GM12878 (cell line): ENCODE measurements around the gene DYRK1B. TPM values are rescaled to one million over a fixed set of nuclear protein-coding genes. Genes with fewer than 3 reads are reported as not detected.

Experiments used
- ATAC-seq: fragments of 200-7000 bp; cut with Tn5 transposase; 3 replicates; pipeline ENCODE4 v1.9.1; 2020; ENCODE audit warnings: mild to moderate bottlenecking, moderate library complexity
- BruUV-seq: library from RNA; stranded (reverse); fragments of 400-500 nt; replicated peaks from 2 replicates; lab custom pipeline; 2021; lab: Mats Ljungman, UMichigan
- CTCF ChIA-PET: fragments of 300-600 bp; sonication (Branson Sonifier 250); formaldehyde crosslinking; extraction: SDS; loops from one replicate; lab custom pipeline; 2021; ENCODE audit warnings: inconsistent platforms; lab: Yijun Ruan, JAX
- POLR2A ChIA-PET: fragments of 350-600 bp; formaldehyde crosslinking; extraction: SDS; loops from one replicate; lab custom pipeline; 2021; ENCODE audit warnings: inconsistent platforms; lab: Charles Lee
- RAD21 ChIA-PET: fragments of 300-600 bp; sonication (Branson Sonifier 250); formaldehyde crosslinking; loops from one replicate; lab custom pipeline; 2023; ENCODE audit warnings: antibody characterized with exemption; ENCODE audit not compliant: unreplicated experiment; lab: Charles Lee
- SMC1A ChIA-PET: fragments of 300-600 bp; sonication (Branson Sonifier 250); formaldehyde crosslinking; loops from one replicate; lab custom pipeline; 2023; ENCODE audit not compliant: unreplicated experiment, uncharacterized antibody; lab: Charles Lee
- DNase-seq: peaks from one replicate; pipeline ENCODE4 v3.0.0-alpha.2; 2011; ENCODE audit warnings: low read depth, low spot score
- FAIRE-seq: peaks from 3 replicates; lab custom pipeline; 2011; peaks lifted over from hg19 to GRCh38; lab: Jason Lieb, UNC
- H2AFZ ChIP-seq: 2 replicates; pipeline ENCODE4 v1.6.0; 2011; ENCODE audit warnings: low read depth, low read length, control low read depth; ENCODE audit not compliant: control insufficient read depth
- H3K27ac ChIP-seq: 2 replicates; pipeline ENCODE4 v1.5.1; 2011; ENCODE audit warnings: control low read depth; ENCODE audit not compliant: control insufficient read depth, insufficient read depth
- H3K27me3 ChIP-seq, 2 experiments: replicated peaks in 1 of 2; 2 replicates each; pipeline versions ENCODE4 v1.6.0 to v1.6.1; 2011; ENCODE audit warnings: low read length in 1 of 2; ENCODE audit not compliant: control insufficient read depth in 2 of 2, insufficient read depth in 2 of 2
- H3K36me3 ChIP-seq, 2 experiments: 2 replicates each; pipeline ENCODE4 v1.5.1; 2011; ENCODE audit warnings: low read length in 1 of 2; ENCODE audit not compliant: control insufficient read depth in 2 of 2, insufficient read depth in 2 of 2
- H3K4me1 ChIP-seq: 2 replicates; pipeline ENCODE4 v1.6.1; 2011; ENCODE audit warnings: mild to moderate bottlenecking, low read length, moderate library complexity, mixed read lengths; ENCODE audit not compliant: control insufficient read depth, insufficient read depth
- H3K4me2 ChIP-seq: 2 replicates; pipeline ENCODE4 v1.6.0; 2011; ENCODE audit warnings: control low read depth; ENCODE audit not compliant: control insufficient read depth, insufficient read depth
- H3K4me3 ChIP-seq: fragments of 200-600 bp; sonication (generic); 2 replicates; pipeline ENCODE4 v1.5.1; 2016
- H3K79me2 ChIP-seq: 2 replicates; pipeline ENCODE4 v1.6.0; 2011; ENCODE audit warnings: low read length; ENCODE audit not compliant: control insufficient read depth, insufficient read depth
- H3K9ac ChIP-seq: 2 replicates; pipeline ENCODE4 v1.8.0; 2011; ENCODE audit warnings: low read length, control low read depth, mixed read lengths; ENCODE audit not compliant: control insufficient read depth, insufficient read depth
- H3K9me3 ChIP-seq: replicated peaks from 3 replicates; pipeline ENCODE4 v1.5.1; 2011; ENCODE audit warnings: mild to moderate bottlenecking, low read length; ENCODE audit not compliant: control insufficient read depth, insufficient read depth
- H4K20me1 ChIP-seq: 2 replicates; pipeline ENCODE4 v1.6.0; 2011; ENCODE audit not compliant: control insufficient read depth, insufficient read depth
- CEBPB ChIP-seq, 2 experiments: fragments of 150-350 bp in 1 of 2; IDR thresholded peaks; 2 replicates each; pipeline ENCODE4 v1.6.1; 2012 to 2014; ENCODE audit warnings: low read depth in 2 of 2, low read length in 2 of 2, borderline replicate concordance in 1 of 2, inconsistent platforms in 1 of 2
- JUNB ChIP-seq: IDR thresholded peaks from 2 replicates; pipeline ENCODE4 v1.6.1; 2016; ENCODE audit warnings: antibody characterized with exemption, mild to moderate bottlenecking
- STAT1 ChIP-seq: fragments of 450-650 bp; conservative IDR thresholded peaks from 2 replicates; pipeline ENCODE4 v1.6.1; 2014; ENCODE audit warnings: antibody characterized with exemption, mild to moderate bottlenecking
- YBX1 ChIP-seq: fragments of 450-650 bp; IDR thresholded peaks from 2 replicates; pipeline ENCODE4 v1.6.1; 2016; ENCODE audit warnings: antibody characterized with exemption
- ZNF384 ChIP-seq: IDR thresholded peaks from 2 replicates; pipeline ENCODE4 v1.6.1; 2012; ENCODE audit warnings: low read depth, mild to moderate bottlenecking, low read length, improper control_type of control experiment, borderline replicate concordance
- WGBS: methylation state at CpG from one replicate; pipeline ENCODE4 v1.1.6; 2016; ENCODE audit warnings: low lambda C conversion rate; ENCODE audit not compliant: insufficient replicate concordance, insufficient coverage; ENCODE audit errors: missing lambda C conversion rate; 5-methylcytosine and 5-hydroxymethylcytosine counted together
- in situ Hi-C: fragments of 300-500 bp; cut with MboI; formaldehyde crosslinking; loops from 9 replicates; pipeline ENCODE4 v1.14.3; 2018; ENCODE audit warnings: mixed read lengths
- intact Hi-C: fragments of 100-400 bp; cut with micrococcal nuclease; formaldehyde crosslinking; loops from one replicate; pipeline ENCODE4 v1.14.2; 2022; ENCODE audit not compliant: unreplicated experiment
- polyA plus RNA-seq, 11 experiments: library from polyadenylated mRNA; depleted of rRNA in 4 of 11; unstranded in 6 of 11; stranded (reverse) in 5 of 11; fragments of >200 nt; fragmentation: Nextera tagmentation in 4 of 11; fragmentation: Illumina TruSeq in 1 of 11; extraction: Ambion mirVana in 4 of 11; extraction: Trizol in 1 of 11; gene quantifications; 1 replicate in 1 of 11; 2 replicates in 10 of 11; pipeline versions ENCODE4 v1.2.1 to v1.2.3, GENCODE V29; 2011 to 2016; ENCODE audit warnings: inconsistent platforms in 2 of 11, missing spikeins in 2 of 11, low read depth in 1 of 11
- total RNA-seq, 4 experiments: library from RNA; depleted of rRNA in 3 of 4; stranded (reverse); fragments of >200 nt in 3 of 4; fragmentation: Illumina TruSeq in 1 of 4; extraction: Trizol in 1 of 4; gene quantifications; 2 replicates each; pipeline versions ENCODE4 v1.2.1 to v1.2.3, GENCODE V29; 2013 to 2021
- TF ChIP-seq, protein P1 (sequence below), 3 experiments: IDR thresholded peaks in 2 of 3; conservative IDR thresholded peaks in 1 of 3; 2 replicates each; pipeline ENCODE4 v1.5.1; 2011; ENCODE audit warnings: low read depth in 3 of 3, low read length in 3 of 3, mild to moderate bottlenecking in 3 of 3, control low read depth in 2 of 3, moderate library complexity in 2 of 3, inconsistent platforms in 1 of 3, mixed read lengths in 1 of 3; ENCODE audit not compliant: control insufficient read depth in 2 of 3, insufficient read depth in 1 of 3; ENCODE audit errors: extremely low read depth in 1 of 3
- TF ChIP-seq, protein P2 (sequence below): fragments of 450-650 bp; IDR thresholded peaks from 2 replicates; pipeline ENCODE4 v1.6.1; 2017; ENCODE audit warnings: low read depth, mild to moderate bottlenecking, moderate library complexity

DYRK1B gene
- total and polyA plus RNA-seq, 10 of the 15 experiments (the other 5 are each of a cell fraction or from before 2014, with no cell fraction given), result 0.07 to 10.2 (median 3.4) TPM; not detected in 1

DNA sequence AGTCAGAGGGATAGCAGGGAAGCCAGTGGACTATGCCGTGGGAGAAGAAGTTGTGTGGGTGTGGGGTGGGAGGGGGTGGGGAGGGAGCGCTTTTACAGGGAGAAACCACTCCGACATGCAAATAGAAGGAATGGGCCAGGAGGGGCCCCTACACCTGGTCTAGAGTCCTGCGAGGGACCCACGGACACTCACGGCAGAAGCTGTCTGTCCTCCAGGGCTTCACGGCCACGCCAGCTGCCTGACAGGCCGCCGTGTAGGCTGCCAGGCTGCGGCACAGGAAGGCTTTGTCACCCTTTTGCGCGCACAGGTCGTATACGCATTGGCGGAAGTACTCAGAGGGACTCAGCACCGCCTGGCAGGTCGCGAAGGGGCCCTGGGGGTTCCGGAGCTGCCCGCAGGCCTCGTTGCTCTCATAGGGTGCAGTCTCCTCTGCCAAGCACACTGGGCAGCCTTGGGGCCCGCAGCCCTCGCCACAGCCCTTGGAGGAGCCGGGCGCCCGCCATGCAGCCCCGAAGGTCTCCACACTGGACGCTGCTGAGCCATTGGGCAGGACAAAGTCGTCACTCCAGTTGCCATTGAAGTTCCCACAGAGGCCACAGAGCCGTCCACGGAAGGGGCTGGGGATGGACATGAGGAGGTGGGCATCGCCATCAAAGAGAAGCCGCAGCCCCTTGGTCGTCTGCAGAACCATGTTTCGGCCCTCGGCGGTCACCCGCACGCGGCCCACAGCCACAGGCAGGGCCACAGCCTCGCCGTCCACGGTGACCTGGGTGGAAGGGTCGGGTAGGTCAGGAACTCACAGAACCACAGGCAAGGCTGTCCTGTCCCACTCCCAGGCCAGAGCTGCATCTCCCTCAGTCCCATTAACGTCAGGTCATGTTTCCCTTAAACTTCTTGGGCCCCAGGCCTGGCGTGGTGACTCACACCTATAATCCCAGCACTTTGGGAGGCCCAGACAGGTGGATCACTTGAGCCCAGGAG lies 38.2 kb upstream of the DYRK1B start:
- ChIA-PET RAD21 (no interaction called here), CTCF (no interaction called here), POLR2A (no interaction called here)

DNA sequence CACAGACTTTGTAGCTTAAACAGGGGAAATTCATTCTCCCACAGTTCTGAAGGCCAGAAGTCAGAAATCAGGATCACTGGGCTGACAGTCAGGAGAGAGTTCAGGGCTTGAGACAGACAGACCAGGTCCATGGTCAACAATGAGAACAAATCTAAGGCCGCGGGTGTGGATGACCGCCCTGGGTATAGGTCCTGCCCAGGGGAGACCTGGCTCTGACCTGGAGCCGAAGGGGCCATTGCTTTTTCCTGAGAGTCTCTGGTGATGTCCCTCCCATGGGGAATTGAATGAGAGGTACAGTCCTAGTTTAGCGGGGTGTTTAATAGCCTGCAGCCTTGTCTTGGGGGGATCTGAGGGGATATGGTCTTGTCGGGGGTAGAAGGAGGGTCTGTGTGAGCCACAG lies 37.4 kb upstream of the DYRK1B start:
- Histone ChIP-seq H3K4me1 (no peaks in the 10 kb centered on the region), H3K9me3 (no peaks in the 10 kb centered on the region), H3K9ac (no peak overlapping the region), H4K20me1 (no peaks in the 10 kb centered on the region), H3K79me2 (no peaks in the 10 kb centered on the region), H3K27me3 (no peaks in the 10 kb centered on the region), H3K27ac (no peak overlapping the region), H3K4me3 (no peak overlapping the region), H3K4me2 (no peak overlapping the region), H2AFZ (no peak overlapping the region), H3K36me3 (no peaks in the 10 kb centered on the region)
- 40% methylated on average over 6 of the region's 6 CpGs for WGBS
- TF ChIP-seq JUNB (no peak), STAT1 (no peak), YBX1 (no peak)
- TF ChIP-seq, protein P1, sequence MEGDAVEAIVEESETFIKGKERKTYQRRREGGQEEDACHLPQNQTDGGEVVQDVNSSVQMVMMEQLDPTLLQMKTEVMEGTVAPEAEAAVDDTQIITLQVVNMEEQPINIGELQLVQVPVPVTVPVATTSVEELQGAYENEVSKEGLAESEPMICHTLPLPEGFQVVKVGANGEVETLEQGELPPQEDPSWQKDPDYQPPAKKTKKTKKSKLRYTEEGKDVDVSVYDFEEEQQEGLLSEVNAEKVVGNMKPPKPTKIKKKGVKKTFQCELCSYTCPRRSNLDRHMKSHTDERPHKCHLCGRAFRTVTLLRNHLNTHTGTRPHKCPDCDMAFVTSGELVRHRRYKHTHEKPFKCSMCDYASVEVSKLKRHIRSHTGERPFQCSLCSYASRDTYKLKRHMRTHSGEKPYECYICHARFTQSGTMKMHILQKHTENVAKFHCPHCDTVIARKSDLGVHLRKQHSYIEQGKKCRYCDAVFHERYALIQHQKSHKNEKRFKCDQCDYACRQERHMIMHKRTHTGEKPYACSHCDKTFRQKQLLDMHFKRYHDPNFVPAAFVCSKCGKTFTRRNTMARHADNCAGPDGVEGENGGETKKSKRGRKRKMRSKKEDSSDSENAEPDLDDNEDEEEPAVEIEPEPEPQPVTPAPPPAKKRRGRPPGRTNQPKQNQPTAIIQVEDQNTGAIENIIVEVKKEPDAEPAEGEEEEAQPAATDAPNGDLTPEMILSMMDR (IDR thresholded peaks at IDR 0.05 in 2 of 3, conservative IDR thresholded peaks at IDR 0.05 in 1 of 3; ENCODE audit: control insufficient read depth in 2 of 3, extremely low read depth in 1 of 3, insufficient read depth in 1 of 3, low read depth in 3 of 3, low read length in 3 of 3), result no peak
- intact Hi-C loops, result no loop called here
- in situ Hi-C loops, result no loop called here
- no peak for DNase-seq
- ChIA-PET CTCF (interaction anchor here (1.4 kb wide), 1 partner anchor 197 kb away, joined by 3 read pairs; no protein-coding TSS in a partner anchor), SMC1A (no interaction called here), RAD21 (no interaction called here), POLR2A (no interaction called here)
- ATAC-seq, result no peak
- no peak for FAIRE-seq
- BruUV-seq, result no TSS peak

More for the DNA sequence above, 38.2 kb upstream of the DYRK1B start:
- 52% methylated on average over 45 of the region's 47 CpGs for WGBS
- Histone ChIP-seq H3K4me2 (no peak overlapping the region), H3K79me2 (no peaks in the 10 kb centered on the region), H3K9ac (no peak overlapping the region), H4K20me1 (no peaks in the 10 kb centered on the region), H2AFZ (no peak overlapping the region), H3K27me3 (no peaks in the 10 kb centered on the region), H3K4me1 (no peaks in the 10 kb centered on the region), H3K27ac (no peak overlapping the region), H3K36me3 (no peaks in the 10 kb centered on the region), H3K9me3 (no peaks in the 10 kb centered on the region), H3K4me3 (no peak overlapping the region)
- TF ChIP-seq CEBPB (IDR thresholded peaks at IDR 0.05; ENCODE audit: borderline replicate concordance in 1 of 2, low read depth in 2 of 2, low read length in 2 of 2) (no peak), ZNF384 (no peak)
- TF ChIP-seq, protein P2, sequence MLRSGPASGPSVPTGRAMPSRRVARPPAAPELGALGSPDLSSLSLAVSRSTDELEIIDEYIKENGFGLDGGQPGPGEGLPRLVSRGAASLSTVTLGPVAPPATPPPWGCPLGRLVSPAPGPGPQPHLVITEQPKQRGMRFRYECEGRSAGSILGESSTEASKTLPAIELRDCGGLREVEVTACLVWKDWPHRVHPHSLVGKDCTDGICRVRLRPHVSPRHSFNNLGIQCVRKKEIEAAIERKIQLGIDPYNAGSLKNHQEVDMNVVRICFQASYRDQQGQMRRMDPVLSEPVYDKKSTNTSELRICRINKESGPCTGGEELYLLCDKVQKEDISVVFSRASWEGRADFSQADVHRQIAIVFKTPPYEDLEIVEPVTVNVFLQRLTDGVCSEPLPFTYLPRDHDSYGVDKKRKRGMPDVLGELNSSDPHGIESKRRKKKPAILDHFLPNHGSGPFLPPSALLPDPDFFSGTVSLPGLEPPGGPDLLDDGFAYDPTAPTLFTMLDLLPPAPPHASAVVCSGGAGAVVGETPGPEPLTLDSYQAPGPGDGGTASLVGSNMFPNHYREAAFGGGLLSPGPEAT, result no peak
- DNase-seq (no peak), FAIRE-seq (no peak), ATAC-seq (no peak)
- in situ Hi-C loops, result no loop called here
- intact Hi-C loops, result no loop called here
- SMC1A ChIA-PET, result no interaction called here
- BruUV-seq, result no TSS peak
